Endothelial cell of umbilical vein (primary cell): ENCODE measurements around the gene AKT3. TPM values are rescaled to one million over a fixed set of nuclear protein-coding genes. Genes with fewer than 3 reads are reported as not detected.
"Not testable (repeated sequence)": the region's sequence is repeated elsewhere in the genome, so short reads cannot be mapped to it uniquely, and the experiment has no call there.

Experiments
- BruUV-seq: library from RNA; stranded (reverse); fragments of 400-500 nt; replicated peaks from 2 replicates; lab custom pipeline; 2021; lab: Mats Ljungman, UMichigan
- CTCF ChIA-PET: fragments of 300-600, 350-600 bp; sonication (Branson Sonifier 250); formaldehyde crosslinking; loops from one replicate; lab custom pipeline; 2021; ENCODE audit warnings: antibody characterized with exemption, inconsistent platforms; lab: Charles Lee
- POLR2A ChIA-PET: fragments of 300-600, 350-600 bp; sonication (Branson Sonifier 250); formaldehyde crosslinking; loops from one replicate; lab custom pipeline; 2021; ENCODE audit warnings: antibody characterized with exemption, inconsistent platforms; lab: Charles Lee
- DNase-seq: peaks from one replicate; pipeline ENCODE4 v3.0.0-alpha.2; 2011; ENCODE audit warnings: low read depth, low spot score
- FAIRE-seq: peaks from 2 replicates; lab custom pipeline; 2011; peaks lifted over from hg19 to GRCh38; lab: Jason Lieb, UNC
- H2AFZ ChIP-seq: 2 replicates; pipeline ENCODE4 v1.6.0; 2012; ENCODE audit warnings: low read depth, low read length, control low read depth, inconsistent platforms
- H3K27ac ChIP-seq: 2 replicates; pipeline ENCODE4 v1.5.1; 2011; ENCODE audit warnings: low read depth, mild to moderate bottlenecking, control low read depth, low read length, moderate library complexity; ENCODE audit not compliant: insufficient read depth
- H3K27me3 ChIP-seq, 2 experiments: 2 replicates each; pipeline versions ENCODE4 v1.6.0 to v1.6.1; 2011; ENCODE audit warnings: low read length in 2 of 2, mixed read lengths in 1 of 2; ENCODE audit not compliant: control insufficient read depth in 2 of 2, insufficient read depth in 2 of 2
- H3K36me3 ChIP-seq, 2 experiments: 2 replicates in 1 of 2; 3 replicates in 1 of 2; pipeline ENCODE4 v1.5.1; 2011; ENCODE audit warnings: low read length in 2 of 2, mild to moderate bottlenecking in 1 of 2, moderate library complexity in 1 of 2; ENCODE audit not compliant: control insufficient read depth in 2 of 2, insufficient read depth in 2 of 2; ENCODE audit errors: extremely low read depth in 1 of 2
- H3K4me1 ChIP-seq: 3 replicates; pipeline ENCODE4 v1.5.1; 2011; ENCODE audit warnings: mild to moderate bottlenecking, low read length; ENCODE audit not compliant: control insufficient read depth, insufficient read depth; ENCODE audit errors: extremely low read depth
- H3K4me2 ChIP-seq: 2 replicates; pipeline ENCODE4 v1.6.1; 2011; ENCODE audit warnings: low read length, control low read depth, mixed read lengths; ENCODE audit not compliant: insufficient read depth
- H3K4me3 ChIP-seq, 3 experiments: fragments of 200-600 bp in 1 of 3; sonication (generic), shearing (Covaris generic) in 1 of 3; replicated peaks in 1 of 3; 2 replicates each; pipeline ENCODE4 v1.5.1; 2011 to 2016; ENCODE audit warnings: control low read depth in 3 of 3, low read length in 3 of 3, mild to moderate bottlenecking in 2 of 3, inconsistent platforms in 1 of 3, low read depth in 1 of 3, moderate library complexity in 1 of 3; ENCODE audit not compliant: insufficient read depth in 1 of 3
- H3K79me2 ChIP-seq: 2 replicates; pipeline ENCODE4 v1.6.0; 2012; ENCODE audit warnings: low read length, inconsistent platforms; ENCODE audit not compliant: control insufficient read depth, insufficient read depth
- H3K9ac ChIP-seq: replicated peaks from 2 replicates; pipeline ENCODE3; 2011; ENCODE audit warnings: low read length, control low read depth; ENCODE audit not compliant: insufficient read depth; ENCODE audit errors: extremely low read depth
- H3K9me1 ChIP-seq: replicated peaks from 3 replicates; pipeline ENCODE4 v1.6.0; 2011; ENCODE audit warnings: mild to moderate bottlenecking, low read length; ENCODE audit not compliant: control insufficient read depth, insufficient read depth; ENCODE audit errors: extremely low read depth
- H3K9me3 ChIP-seq: replicated peaks from 2 replicates; pipeline ENCODE4 v1.5.1; 2012; ENCODE audit warnings: low read length, inconsistent platforms; ENCODE audit not compliant: control insufficient read depth, insufficient read depth
- H4K20me1 ChIP-seq: replicated peaks from 2 replicates; pipeline ENCODE3; 2011; ENCODE audit warnings: mild to moderate bottlenecking, low read length; ENCODE audit not compliant: control insufficient read depth, insufficient read depth; ENCODE audit errors: extremely low read depth
- EZH2 ChIP-seq: IDR thresholded peaks from 2 replicates; pipeline ENCODE4 v1.6.1; 2012; ENCODE audit warnings: borderline replicate concordance, low read depth, mild to moderate bottlenecking, moderate library complexity, low read length, inconsistent platforms; ENCODE audit not compliant: severe bottlenecking
- FOS ChIP-seq: IDR thresholded peaks from 2 replicates; pipeline ENCODE4 v1.6.1; 2011; ENCODE audit warnings: mild to moderate bottlenecking, low read length, moderate library complexity, borderline replicate concordance; ENCODE audit not compliant: insufficient read depth
- GATA2 ChIP-seq: IDR thresholded peaks from 2 replicates; pipeline ENCODE4 v1.7.0; 2011; ENCODE audit warnings: low read depth, mild to moderate bottlenecking, moderate library complexity, mixed read lengths, low read length; ENCODE audit not compliant: insufficient read length, insufficient read depth
- JUN ChIP-seq: IDR thresholded peaks from 2 replicates; pipeline ENCODE4 v1.6.1; 2011; ENCODE audit warnings: borderline replicate concordance, low read depth; ENCODE audit not compliant: insufficient read length, insufficient read depth
- MAX ChIP-seq: IDR thresholded peaks from 2 replicates; pipeline ENCODE4 v1.6.1; 2011; ENCODE audit not compliant: insufficient read depth, insufficient read length
- MYC ChIP-seq: IDR thresholded peaks from one replicate; pipeline ENCODE4 v1.6.1; 2011; ENCODE audit warnings: mild to moderate bottlenecking, low read depth, low read length
- POLR2A ChIP-seq: IDR thresholded peaks from 2 replicates; pipeline ENCODE4 v1.6.1; 2012; ENCODE audit warnings: low read depth, mild to moderate bottlenecking, control low read depth, low read length
- POLR2AphosphoS5 ChIP-seq: IDR thresholded peaks from 2 replicates; pipeline ENCODE4 v1.6.1; 2012; ENCODE audit warnings: low read depth, mild to moderate bottlenecking, control low read depth, low read length, moderate library complexity; ENCODE audit not compliant: insufficient read depth
- dilution Hi-C: fragments of 300-500 bp; cut with MboI; formaldehyde crosslinking; loops from one replicate; pipeline ENCODE4 v1.15.0; 2019; ENCODE audit warnings: low sequenced_read_pairs; ENCODE audit not compliant: extremely low pct_ligation_motif_present
- intact Hi-C: fragments of 100-400 bp; cut with micrococcal nuclease; formaldehyde crosslinking; loops from one replicate; pipeline ENCODE4 v1.10.0; 2022
- polyA plus RNA-seq, 4 experiments: library from polyadenylated mRNA; depleted of rRNA in 3 of 4; stranded (reverse) in 3 of 4; unstranded in 1 of 4; fragments of >200 nt; gene quantifications; 2 replicates each; pipeline versions ENCODE4 v1.2.1 to v1.2.3, GENCODE V29; 2011 to 2012; ENCODE audit warnings: missing spikeins in 1 of 4
- total RNA-seq: library from RNA; stranded (reverse); gene quantifications from 2 replicates; pipeline ENCODE4 v1.2.3, GENCODE V29; 2021
- TF ChIP-seq, protein P1 (sequence below), 2 donors: IDR thresholded peaks; 1 replicate in 1 of 2; 2 replicates in 1 of 2; pipeline ENCODE4 v1.5.1; 2011; ENCODE audit warnings: low read length in 2 of 2, mild to moderate bottlenecking in 2 of 2, moderate library complexity in 2 of 2, control low read depth in 1 of 2, inconsistent platforms in 1 of 2, low read depth in 1 of 2; ENCODE audit not compliant: insufficient read depth in 1 of 2; ENCODE audit errors: extremely low read depth in 1 of 2

The AKT3 gene
- total and polyA plus RNA-seq, 2 donors (not counting 3 experiments of a cell fraction or from before 2014, with no cell fraction given) = 20.6 to 97.1 TPM

GRCh38 chr1:243783714-243784113, 66.3 kb downstream of the AKT3 start:
- H3K27me3 ChIP-seq = no peaks in the 10 kb centered on the region
- BruUV-seq = no TSS peak
- H3K79me2 ChIP-seq = peaks cover 33% of the 10 kb centered on the region
- intact Hi-C loops = no loop called here
- ChIA-PET CTCF (interaction anchor here (1.4 to 2.6 kb wide), 2 partner anchors 8 to 16 kb away, joined by 3 to 7 read pairs; no protein-coding TSS in a partner anchor), POLR2A (no interaction called here)
- no peaks in the 10 kb centered on the region for H4K20me1 ChIP-seq
- no peak for DNase-seq
- no peak overlapping the region for H3K4me3 ChIP-seq
- no peaks in the 10 kb centered on the region for H3K9me3 ChIP-seq
- TF ChIP-seq POLR2AphosphoS5 = no peak
- TF ChIP-seq, protein P1, sequence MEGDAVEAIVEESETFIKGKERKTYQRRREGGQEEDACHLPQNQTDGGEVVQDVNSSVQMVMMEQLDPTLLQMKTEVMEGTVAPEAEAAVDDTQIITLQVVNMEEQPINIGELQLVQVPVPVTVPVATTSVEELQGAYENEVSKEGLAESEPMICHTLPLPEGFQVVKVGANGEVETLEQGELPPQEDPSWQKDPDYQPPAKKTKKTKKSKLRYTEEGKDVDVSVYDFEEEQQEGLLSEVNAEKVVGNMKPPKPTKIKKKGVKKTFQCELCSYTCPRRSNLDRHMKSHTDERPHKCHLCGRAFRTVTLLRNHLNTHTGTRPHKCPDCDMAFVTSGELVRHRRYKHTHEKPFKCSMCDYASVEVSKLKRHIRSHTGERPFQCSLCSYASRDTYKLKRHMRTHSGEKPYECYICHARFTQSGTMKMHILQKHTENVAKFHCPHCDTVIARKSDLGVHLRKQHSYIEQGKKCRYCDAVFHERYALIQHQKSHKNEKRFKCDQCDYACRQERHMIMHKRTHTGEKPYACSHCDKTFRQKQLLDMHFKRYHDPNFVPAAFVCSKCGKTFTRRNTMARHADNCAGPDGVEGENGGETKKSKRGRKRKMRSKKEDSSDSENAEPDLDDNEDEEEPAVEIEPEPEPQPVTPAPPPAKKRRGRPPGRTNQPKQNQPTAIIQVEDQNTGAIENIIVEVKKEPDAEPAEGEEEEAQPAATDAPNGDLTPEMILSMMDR (IDR thresholded peaks at IDR 0.05; ENCODE audit: extremely low read depth in 1 of 2, insufficient read depth in 1 of 2, low read depth in 1 of 2, low read length in 2 of 2) = no peak
- no peak for TF ChIP-seq JUN
- no peak for TF ChIP-seq POLR2A
- no peak for TF ChIP-seq MYC
- TF ChIP-seq EZH2 = no peak
- TF ChIP-seq MAX = no peak
- no peak for TF ChIP-seq FOS
- no peak for TF ChIP-seq GATA2
- H3K4me2 ChIP-seq = no peak overlapping the region
- dilution Hi-C loops = no loop called here
- H3K4me1 ChIP-seq = peaks cover 12% of the 10 kb centered on the region
- no peak overlapping the region for H2AFZ ChIP-seq
- no peaks in the 10 kb centered on the region for H3K9me1 ChIP-seq
- no peak overlapping the region for H3K27ac ChIP-seq
- no peaks in the 10 kb centered on the region for H3K36me3 ChIP-seq
- FAIRE-seq = no peak
- no peak overlapping the region for H3K9ac ChIP-seq

- H3K4me3 ChIP-seq, H3K4me1 ChIP-seq, FAIRE-seq, H4K20me1 ChIP-seq, H3K9me3 ChIP-seq, CTCF ChIA-PET, dilution Hi-C loops, POLR2A ChIA-PET, H3K27me3 ChIP-seq, BruUV-seq, H3K4me2 ChIP-seq, intact Hi-C loops, H3K9ac ChIP-seq, H2AFZ ChIP-seq, H3K27ac ChIP-seq, DNase-seq, H3K36me3 ChIP-seq, H3K9me1 ChIP-seq: not testable (repeated sequence)
- peaks cover 35% of the 10 kb centered on the region for H3K79me2 ChIP-seq
Observed at GRCh38 chr1:243772361-243773050, 77.5 kb downstream of the AKT3 start.
